C4-2B (cell line): ENCODE data around the gene ZBP1.

Experiments used
- ZFX ChIP-seq: fragments of 450-650 bp; IDR thresholded peaks from 2 replicates; pipeline ENCODE4 v1.6.1; 2017
- TF ChIP-seq, protein P1 (sequence below): fragments of 450-650 bp; conservative IDR thresholded peaks from 2 replicates; pipeline ENCODE4 v1.5.1; 2017; ENCODE audit warnings: mild to moderate bottlenecking

DNA sequence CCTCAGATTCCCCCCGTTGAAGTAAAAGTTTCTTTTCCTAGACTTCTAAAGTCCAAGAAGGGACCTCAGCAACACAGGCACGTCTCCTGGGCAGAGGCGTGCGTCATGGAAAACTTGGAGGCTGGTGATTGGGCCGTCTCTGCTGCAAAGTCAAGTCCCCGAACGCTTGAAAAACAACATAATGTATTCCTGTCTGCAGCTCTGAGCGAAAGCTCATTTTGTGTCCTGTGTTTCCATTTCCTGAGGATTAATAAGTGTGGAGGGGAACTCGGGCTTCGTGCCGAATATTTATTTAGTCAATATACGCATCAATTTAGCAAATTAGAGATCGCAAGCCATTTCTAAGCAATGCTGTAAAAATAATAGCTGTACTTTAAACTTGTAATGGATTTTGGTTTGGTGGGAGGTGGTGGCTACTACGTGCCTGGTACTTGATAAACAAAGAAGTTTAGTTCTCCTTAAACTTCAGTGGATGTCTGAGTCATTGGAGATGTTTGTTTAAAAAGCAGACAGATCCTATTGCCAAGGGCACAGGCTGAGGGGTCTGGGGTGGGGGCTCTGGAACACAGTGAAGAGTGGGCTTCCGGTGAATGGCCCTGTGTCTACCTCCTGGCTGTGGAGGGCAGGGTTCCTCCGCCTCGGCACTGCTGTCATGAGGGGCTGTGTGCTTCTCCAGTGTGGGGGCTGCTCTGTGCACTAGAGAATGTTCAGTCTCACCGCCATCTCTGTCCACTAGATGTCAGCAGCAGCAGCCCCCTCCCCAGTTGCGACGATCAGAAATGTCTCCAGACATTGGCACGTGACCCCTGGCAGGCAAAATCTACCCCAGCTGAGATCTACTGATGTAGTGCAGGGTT, 37.6 kb downstream of the ZBP1 start:
- TF ChIP-seq, protein P1, sequence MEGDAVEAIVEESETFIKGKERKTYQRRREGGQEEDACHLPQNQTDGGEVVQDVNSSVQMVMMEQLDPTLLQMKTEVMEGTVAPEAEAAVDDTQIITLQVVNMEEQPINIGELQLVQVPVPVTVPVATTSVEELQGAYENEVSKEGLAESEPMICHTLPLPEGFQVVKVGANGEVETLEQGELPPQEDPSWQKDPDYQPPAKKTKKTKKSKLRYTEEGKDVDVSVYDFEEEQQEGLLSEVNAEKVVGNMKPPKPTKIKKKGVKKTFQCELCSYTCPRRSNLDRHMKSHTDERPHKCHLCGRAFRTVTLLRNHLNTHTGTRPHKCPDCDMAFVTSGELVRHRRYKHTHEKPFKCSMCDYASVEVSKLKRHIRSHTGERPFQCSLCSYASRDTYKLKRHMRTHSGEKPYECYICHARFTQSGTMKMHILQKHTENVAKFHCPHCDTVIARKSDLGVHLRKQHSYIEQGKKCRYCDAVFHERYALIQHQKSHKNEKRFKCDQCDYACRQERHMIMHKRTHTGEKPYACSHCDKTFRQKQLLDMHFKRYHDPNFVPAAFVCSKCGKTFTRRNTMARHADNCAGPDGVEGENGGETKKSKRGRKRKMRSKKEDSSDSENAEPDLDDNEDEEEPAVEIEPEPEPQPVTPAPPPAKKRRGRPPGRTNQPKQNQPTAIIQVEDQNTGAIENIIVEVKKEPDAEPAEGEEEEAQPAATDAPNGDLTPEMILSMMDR = no peak; the same call in 1 of the 2 replicates
- no peak for TF ChIP-seq ZFX
